ENCODE measurements around the gene SLC35F6.
"Not testable (repeated sequence)": the region's sequence is repeated elsewhere in the genome, so short reads cannot be mapped to it uniquely, and the experiment has no call there.

SLC35F6 gene

GRCh38 chr2:26785431-26786206 lies 21.5 kb downstream of the SLC35F6 start, which contains the start of gene CENPA:
TSS of gene CENPA (plus strand) at chr2:26786056. CDS start at chr2:26786197, 141 bp downstream.
- DNase-seq = peak; percentile 100

DNA sequence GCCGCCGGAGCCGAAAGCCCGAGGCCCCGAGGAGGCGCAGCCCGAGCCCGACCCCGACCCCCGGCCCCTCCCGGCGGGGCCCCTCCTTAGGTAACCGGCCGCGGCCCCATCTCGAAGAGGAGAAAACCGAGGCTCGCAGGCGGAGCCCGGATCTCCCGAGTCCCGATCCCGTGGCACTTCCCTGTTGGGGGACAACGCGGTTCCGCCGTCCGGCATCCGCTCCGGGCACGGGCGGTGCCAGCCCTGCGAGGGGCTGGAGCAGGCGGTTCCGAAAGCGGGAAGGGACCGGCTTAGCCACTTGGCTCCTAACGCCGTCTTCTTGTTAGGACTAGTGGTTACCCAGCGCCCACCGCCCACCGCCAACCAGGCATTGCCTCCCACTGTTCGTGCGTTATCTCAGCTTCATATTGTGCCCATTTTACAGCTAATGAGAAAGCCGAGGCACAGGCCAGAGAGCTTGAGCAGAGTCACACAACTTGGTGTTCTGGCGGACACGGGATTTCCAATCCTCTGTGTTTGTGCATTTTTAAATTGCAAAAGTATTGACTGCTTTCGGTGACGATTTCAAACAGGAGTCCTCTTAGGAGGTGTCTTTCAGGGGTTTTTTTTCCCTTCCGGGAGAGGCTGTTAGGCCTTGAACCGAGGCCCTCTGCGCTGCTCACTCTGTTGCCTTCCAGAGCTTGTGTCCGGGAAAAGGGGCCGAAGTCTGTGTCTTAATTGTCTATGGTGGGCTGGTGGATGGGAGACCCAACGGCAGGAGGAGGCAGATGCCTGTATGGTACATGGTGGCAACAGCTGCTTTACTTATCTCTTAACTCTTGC lies 22.3 kb downstream of the SLC35F6 start:
- DNase-seq = peak; percentile 34

DNA sequence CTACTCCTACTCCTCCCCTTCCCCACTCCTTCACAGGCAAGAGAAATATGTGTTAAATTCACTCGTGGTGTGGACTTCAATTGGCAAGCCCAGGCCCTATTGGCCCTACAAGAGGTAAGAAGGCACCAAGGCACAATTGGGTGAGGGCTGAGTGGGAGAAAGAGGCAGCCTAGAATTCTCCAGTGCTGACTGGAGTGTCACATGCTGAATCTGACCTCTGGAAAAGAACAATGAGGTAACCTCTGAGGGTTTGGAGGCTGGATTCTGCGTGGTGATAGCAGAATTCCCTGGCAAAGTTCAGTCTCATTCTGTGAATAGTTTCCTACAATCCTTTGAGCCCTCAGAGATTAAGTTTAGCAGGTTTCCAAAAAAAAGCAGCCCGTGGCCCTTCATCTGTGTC lies 28.6 kb downstream of the SLC35F6 start:
- DNase-seq = no peak

- no peak for DNase-seq
These were observed 29.4 kb downstream of the SLC35F6 start for GRCh38 chr2:26793518-26793917.

DNA sequence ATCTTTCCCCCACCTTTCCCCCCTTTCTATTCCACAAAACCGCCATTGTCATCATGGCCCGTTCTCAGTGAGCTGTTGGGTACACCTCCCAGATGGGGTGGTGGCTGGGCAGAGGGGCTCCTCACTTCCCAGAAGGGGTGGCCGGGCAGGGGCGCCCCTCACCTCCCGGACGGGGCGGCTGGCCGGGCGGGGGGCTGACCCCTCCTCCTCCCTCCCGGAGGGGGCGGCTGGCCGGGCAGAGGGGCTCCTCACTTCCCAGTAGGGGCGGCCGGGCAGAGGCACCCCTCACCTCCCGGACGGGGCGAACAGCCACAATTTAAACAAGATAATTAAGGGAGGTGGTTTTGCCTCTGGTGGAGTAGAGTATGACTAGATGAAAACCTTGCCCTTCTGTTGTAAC lies 31.1 kb downstream of the SLC35F6 start:
- DNase-seq = not testable (repeated sequence)

GRCh38 chr2:26801328-26801727 lies 37.2 kb downstream of the SLC35F6 start:
- peak; percentile 20 for DNase-seq

DNA sequence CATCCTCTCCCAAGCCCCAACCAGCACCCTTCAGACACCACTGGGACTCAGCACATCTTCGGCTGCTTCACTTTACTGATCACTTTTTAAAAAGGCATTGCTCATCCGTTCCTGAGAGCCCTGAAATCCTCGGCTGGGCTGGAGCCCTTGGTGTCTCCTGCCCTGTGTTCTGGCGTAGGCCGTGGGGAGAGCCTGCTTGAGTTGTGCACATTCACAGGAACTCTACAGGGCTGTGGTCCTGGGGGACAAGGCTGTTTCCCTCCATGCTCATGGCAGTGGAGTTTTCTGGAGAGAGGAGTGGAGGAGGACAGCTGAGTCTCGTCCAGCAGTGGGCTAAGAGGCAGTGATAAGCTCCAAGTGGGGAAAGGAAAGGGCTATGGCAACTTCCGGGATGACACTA lies 37.7 kb downstream of the SLC35F6 start:
- DNase-seq = no peak

GRCh38 chr2:26805241-26805676 lies 41.2 kb downstream of the SLC35F6 start:
- DNase-seq = no peak

DNA sequence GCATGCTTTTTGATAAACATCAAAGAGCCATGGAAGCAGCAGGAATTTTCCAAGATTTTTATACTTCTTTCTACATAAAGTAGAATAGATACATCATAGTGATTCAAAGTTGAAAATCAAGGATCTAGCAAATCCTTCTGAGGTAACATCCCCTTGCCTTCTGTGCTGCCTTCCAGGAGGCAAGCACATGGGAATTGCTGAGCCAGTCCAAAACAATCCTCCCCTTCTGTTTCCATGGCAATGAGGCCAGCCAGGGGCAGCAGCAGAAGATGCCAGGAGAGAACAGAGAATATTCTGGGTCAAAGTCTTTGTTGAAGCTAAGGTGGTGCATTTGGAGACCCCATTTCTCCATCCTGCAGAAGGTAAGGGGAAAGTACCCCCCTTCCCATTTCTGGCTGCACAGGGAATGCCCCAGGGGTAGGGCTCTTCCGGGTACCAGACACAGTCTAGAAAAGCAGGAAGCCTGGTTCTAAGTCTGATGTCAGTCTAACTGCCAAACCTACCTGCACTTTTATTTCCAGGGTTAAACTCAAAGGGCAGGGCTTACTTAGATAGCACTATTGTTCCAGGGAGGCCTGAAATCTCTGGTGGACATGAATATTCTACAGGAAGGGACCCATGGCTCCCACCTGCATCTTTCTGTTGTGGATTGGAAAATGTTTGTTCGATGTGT lies 43.8 kb downstream of the SLC35F6 start:
- DNase-seq = peak; percentile 70

- DNase-seq = no peak
These were observed 45.1 kb downstream of the SLC35F6 start for GRCh38 chr2:26809211-26809610.

DNA sequence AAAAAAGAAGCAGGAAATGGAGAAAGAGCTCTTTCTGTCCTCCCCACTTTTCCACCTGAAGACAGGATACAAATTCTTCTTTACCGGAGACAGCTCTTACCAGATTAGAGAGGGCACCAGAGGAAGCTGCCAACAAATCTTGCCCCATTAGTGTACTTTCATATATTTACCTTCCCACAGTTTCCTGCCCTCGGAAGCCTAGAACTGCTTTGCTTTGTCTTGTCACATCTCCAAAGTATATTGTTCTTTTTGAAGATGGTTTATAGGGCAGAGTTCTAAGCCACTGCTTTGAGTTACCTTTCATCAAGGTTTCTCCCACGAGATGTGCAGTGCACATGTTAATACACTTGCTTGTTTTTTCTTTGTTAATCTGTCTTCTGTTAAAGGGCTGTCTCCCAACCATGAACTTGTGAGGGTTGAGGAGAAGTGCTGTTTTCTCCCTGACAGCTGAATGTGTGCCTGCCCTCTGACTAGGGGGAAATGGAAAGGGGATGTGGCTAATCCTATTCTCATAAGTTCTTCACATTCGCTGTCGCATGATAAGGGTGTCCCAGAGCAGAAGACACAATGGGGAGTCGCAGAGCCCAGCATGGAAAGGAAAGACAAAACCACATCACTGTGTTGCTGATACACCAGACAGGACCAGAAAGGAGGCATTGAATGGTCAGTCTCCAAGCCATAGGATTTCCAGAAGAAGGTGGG lies 45.9 kb downstream of the SLC35F6 start:
- no peak for DNase-seq

GRCh38 chr2:26811261-26811660 lies 47.2 kb downstream of the SLC35F6 start:
- DNase-seq = no peak

DNA sequence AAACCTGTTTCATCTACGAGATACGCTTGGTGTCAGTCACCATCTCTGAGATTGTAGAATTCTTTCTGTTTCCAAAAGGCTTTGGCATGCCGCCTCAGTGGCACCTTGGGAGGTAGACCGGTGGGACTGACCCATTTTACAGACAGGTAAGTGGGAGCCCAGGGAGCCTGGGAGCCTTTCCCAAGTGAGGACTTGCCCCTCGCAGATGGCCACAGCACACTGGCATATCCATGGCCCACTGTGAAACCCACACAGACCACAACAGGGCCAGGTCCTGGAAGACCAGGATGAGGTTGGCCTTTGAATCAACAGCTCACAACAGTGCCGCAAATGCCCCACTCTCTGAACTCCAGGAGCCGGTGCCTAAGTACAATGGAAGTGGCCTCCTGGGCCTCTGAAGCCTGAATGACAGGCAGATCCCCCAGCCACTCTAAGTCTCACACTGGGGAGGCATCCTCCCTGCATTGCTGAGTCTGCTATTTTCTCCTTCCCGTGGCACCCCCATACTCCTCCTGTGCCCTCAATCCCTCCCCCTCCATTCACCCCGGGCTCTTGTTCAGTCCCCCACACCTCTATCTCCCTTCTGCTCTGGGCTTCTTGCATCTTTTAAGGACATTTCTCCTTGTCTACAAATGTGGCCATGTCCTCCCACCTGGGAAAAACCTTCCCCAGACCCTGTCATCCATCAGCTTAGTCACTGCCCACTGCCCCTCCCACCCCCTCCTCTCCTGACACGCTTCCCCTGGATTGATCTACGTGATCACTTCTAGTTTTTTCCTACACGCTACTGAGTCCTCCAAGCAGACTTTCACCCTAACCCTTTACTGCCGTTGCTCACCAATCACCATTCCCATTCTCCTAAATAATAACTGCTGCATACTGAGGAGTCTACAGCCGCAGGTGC lies 48.0 kb downstream of the SLC35F6 start:
- no peak for DNase-seq

- DNase-seq = no peak
These were observed 48.6 kb downstream of the SLC35F6 start for GRCh38 chr2:26812731-26813130.

DNA sequence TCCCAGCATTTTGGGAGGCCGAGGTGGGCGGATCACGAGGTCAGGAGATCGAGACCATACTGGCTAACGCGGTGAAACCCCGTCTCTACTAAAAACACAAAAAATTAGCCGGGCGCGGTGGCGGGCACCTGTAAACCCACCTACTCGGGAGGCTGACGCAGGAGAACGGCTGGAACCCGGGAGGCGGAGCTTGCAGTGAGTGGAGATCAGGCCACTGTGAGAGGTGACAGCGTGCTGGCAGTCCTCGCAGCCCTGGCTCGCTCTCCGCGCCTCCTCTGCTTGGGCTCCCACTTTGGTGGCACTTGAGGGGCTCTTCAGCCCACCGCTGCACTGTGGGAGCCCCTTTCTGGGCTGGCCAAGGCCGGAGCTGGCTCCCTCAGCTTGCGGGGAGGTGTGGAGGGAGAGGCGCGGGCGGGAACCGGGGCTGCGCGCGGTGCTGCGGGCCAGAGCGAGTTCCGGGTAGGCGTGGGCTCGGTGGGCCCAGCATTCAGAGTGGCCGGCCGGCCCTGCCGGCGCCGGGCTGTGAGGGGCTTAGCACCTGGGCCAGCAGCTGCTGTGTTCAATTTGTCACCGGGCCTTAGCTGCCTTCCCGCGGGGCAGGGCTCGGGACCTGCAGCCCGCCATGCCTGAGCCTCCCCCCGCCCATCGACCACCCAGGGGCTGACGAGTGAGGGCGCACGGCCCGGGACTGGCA lies 50.1 kb downstream of the SLC35F6 start:
- not testable (repeated sequence) for DNase-seq

DNA sequence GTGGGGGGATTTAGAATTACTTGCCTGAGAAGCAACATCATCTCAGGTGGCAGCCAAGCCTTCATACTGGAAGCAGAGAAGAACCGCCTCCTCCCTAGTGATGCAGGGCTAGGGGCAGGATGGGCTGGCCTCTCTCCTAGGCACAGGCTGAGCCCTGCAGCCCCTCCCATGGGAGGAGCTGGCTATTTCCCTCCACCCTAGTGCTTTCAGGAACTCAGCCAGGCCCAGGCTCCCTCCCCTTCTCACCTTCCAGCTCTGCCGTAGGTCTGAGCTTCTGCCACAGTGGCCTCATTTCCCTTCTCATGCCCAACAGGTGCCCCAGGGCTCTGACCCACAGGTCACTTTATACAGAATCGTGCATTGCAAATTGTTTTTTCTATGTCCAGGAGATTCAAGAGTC lies 52.8 kb downstream of the SLC35F6 start:
- no peak for DNase-seq

- DNase-seq = no peak
These were observed 54.2 kb downstream of the SLC35F6 start for GRCh38 chr2:26818255-26818654.

DNA sequence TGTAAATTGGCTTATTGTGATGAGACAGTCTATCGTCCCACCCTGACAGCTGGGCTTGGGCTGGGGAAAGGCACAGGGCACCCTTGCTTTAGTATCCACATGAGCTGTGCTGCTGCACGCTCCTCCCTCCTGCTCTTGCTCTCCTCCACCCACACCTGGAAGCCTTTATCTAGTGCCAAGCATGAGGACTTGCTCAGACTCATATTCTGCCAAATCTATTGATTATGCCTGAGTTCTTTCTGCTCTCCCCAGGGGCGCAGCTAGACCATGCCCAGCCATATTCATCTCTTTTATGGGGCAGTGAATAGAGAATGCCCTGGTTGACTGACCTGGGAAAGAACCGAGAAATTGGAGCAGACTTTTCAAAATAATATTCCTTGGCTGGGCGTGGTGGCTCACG lies 54.9 kb downstream of the SLC35F6 start:
- no peak for DNase-seq

DNA sequence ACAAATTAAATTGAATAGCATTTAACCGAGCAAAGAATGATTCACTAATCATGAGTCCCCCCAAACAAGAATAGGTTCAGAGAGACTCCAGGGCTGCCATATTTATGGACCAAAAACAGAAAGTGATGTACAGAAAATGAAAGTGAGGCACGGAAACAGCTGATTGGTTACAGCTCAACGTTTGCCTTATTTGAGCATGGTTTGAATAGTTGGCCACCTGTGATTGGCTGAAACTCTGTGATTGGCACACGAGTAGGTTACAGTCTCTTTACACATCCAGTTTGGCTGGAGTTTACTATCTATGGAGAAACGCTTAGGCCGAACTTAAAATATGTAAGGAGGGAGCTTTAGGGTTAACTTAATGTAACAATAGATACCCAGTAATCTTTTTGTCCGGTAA lies 56.8 kb downstream of the SLC35F6 start:
- DNase-seq = no peak

DNA sequence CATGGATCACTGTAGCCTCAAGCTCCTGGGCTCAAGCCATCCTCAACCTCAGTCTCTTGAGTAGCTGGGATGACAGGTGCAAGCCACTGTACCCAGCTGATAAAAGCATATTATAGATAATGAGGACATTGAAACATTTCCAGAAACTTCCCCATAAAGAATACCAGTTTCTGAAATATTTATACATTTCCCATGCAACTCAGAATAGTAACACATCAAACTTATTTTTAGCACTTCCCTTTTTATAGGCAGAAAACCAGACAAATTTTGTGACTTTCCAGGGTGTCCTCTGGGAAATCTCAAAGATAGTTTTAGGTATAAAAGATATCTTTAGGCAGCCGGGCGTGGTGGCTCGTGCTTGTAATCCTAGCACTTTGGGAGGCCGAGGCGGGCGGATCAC lies 58.8 kb downstream of the SLC35F6 start:
- DNase-seq = no peak
